Thyroid gland (tissue), 4 donors: ENCODE results near the gene NCAPD3. TPM values are rescaled to one million over a fixed set of nuclear protein-coding genes. Genes with fewer than 3 reads are reported as not detected.
"Not testable (repeated sequence)": the region's sequence is repeated elsewhere in the genome, so short reads cannot be mapped to it uniquely, and the experiment has no call there.

ENCODE experiments used
- DNase-seq, 2 donors: peaks; one replicate each; pipeline ENCODE4 v3.0.0-alpha.2; 2019
- H3K27ac ChIP-seq, 3 donors: fragments of 200-600 bp; sonication (generic); 1 replicate in 2 of 3; 2 replicates in 1 of 3; pipeline ENCODE4 v1.5.1; 2016 to 2019; ENCODE audit warnings: mild to moderate bottlenecking in 1 of 3, moderate library complexity in 1 of 3
- H3K27me3 ChIP-seq: fragments of 200-600 bp; sonication (generic); one replicate; pipeline ENCODE4 v1.5.1; 2019
- H3K36me3 ChIP-seq, 2 donors: fragments of 200-600 bp; sonication (generic); one replicate each; pipeline ENCODE4 v1.5.1; 2016 to 2019
- H3K4me1 ChIP-seq, 2 donors: fragments of 200-600 bp; sonication (generic); one replicate each; pipeline ENCODE4 v1.5.1; 2017 to 2019
- H3K4me3 ChIP-seq, 3 donors: fragments of 200-600 bp; sonication (generic); replicated peaks in 1 of 3; 1 replicate in 2 of 3; 2 replicates in 1 of 3; pipeline ENCODE4 v1.5.1; 2016; ENCODE audit warnings: mild to moderate bottlenecking in 1 of 3
- H3K9me3 ChIP-seq: fragments of 200-600 bp; sonication (generic); one replicate; pipeline ENCODE4 v1.5.1; 2017
- CTCF ChIP-seq, 6 experiments: fragments of 200-600 bp in 3 of 6; fragments of 450-650 bp in 3 of 6; sonication (generic) in 3 of 6; IDR thresholded peaks; one replicate each; pipeline ENCODE4 v1.5.1; 2016 to 2019; ENCODE audit warnings: antibody characterized with exemption in 6 of 6, mild to moderate bottlenecking in 2 of 6, inconsistent platforms in 1 of 6, moderate library complexity in 1 of 6
- POLR2A ChIP-seq, 2 donors: fragments of 450-650 bp; IDR thresholded peaks; one replicate each; pipeline ENCODE4 v1.6.1; 2017; ENCODE audit warnings: antibody characterized with exemption in 2 of 2, mild to moderate bottlenecking in 2 of 2, moderate library complexity in 1 of 2
- WGBS, 2 donors: methylation state at CpG; one replicate each; pipeline ENCODE4 v1.1.5; 2017; 5-methylcytosine and 5-hydroxymethylcytosine counted together
- intact Hi-C: fragments of 100-400 bp; cut with DNase I; formaldehyde crosslinking; loops from one replicate; pipeline ENCODE4 v1.15.1; 2023
- total RNA-seq, 4 donors: library from RNA; depleted of rRNA; stranded (reverse); fragments of >200 nt; gene quantifications; one replicate each; pipeline ENCODE4 v1.2.3, GENCODE V29; 2016

Gene NCAPD3
- total RNA-seq, 4 donors from 2014 or later = 17.5 to 31.4 (median 21.9) TPM

GRCh38 chr11:134260503-134260902 is 36.7 kb upstream of the NCAPD3 start:
- peaks cover 0 to 35% of the 10 kb centered on the region in 2 donors for H3K4me1 ChIP-seq
- TF ChIP-seq POLR2A (IDR thresholded peaks at IDR 0.05) (no peak), CTCF (IDR thresholded peaks at IDR 0.05) (no peak)
- no peaks in the 10 kb centered on the region for H3K9me3 ChIP-seq
- no peak overlapping the region for H3K4me3 ChIP-seq
- H3K27ac ChIP-seq = no peak overlapping the region
- peaks cover 40 to 48% of the 10 kb centered on the region in 2 donors for H3K36me3 ChIP-seq
- intact Hi-C loops = no loop called here
- no peaks in the 10 kb centered on the region for H3K27me3 ChIP-seq
- no peak for DNase-seq

GRCh38 chr11:134258577-134258976 is 34.8 kb upstream of the NCAPD3 start:
- intact Hi-C loops = no loop called here
- WGBS, 2 donors = 41 to 74% methylated on average over 4 of the region's 4 CpGs
- H3K36me3 ChIP-seq = peaks cover 39 to 47% of the 10 kb centered on the region in 2 donors
- H3K27ac ChIP-seq = peak overlapping the region in 2 of 3 donors; percentile 46 to 87
- H3K4me3 ChIP-seq = no peak overlapping the region
- DNase-seq = peak; percentile 51 to 84
- TF ChIP-seq POLR2A (IDR thresholded peaks at IDR 0.05) = peak in 1 of 2 donors; percentile 32
- TF ChIP-seq CTCF (IDR thresholded peaks at IDR 0.05) = no peak
- no peaks in the 10 kb centered on the region for H3K27me3 ChIP-seq
- peaks cover 4 to 42% of the 10 kb centered on the region in 2 donors for H3K4me1 ChIP-seq
- no peaks in the 10 kb centered on the region for H3K9me3 ChIP-seq

GRCh38 chr11:134257101-134257500 is 33.3 kb upstream of the NCAPD3 start:
- H3K27me3 ChIP-seq = no peaks in the 10 kb centered on the region
- H3K27ac ChIP-seq = peak overlapping the region in 1 of 3 donors; percentile 87
- 49 to 65% methylated on average over 11 of the region's 11 CpGs for WGBS, 2 donors
- peaks cover 26 to 36% of the 10 kb centered on the region in 2 donors for H3K36me3 ChIP-seq
- intact Hi-C loops = no loop called here
- no peak overlapping the region for H3K4me3 ChIP-seq
- no peaks in the 10 kb centered on the region for H3K9me3 ChIP-seq
- peak; percentile 56 to 80 for DNase-seq
- TF ChIP-seq POLR2A (IDR thresholded peaks at IDR 0.05) (no peak), CTCF (IDR thresholded peaks at IDR 0.05) (no peak)
- peaks cover 8 to 46% of the 10 kb centered on the region in 2 donors for H3K4me1 ChIP-seq

GRCh38 chr11:134255184-134255561 is 31.4 kb upstream of the NCAPD3 start:
- intact Hi-C loops, H3K27ac ChIP-seq, DNase-seq, H3K27me3 ChIP-seq, H3K4me3 ChIP-seq, H3K9me3 ChIP-seq: not testable (repeated sequence)
- Histone ChIP-seq H3K4me1 (peaks cover 12 to 49% of the 10 kb centered on the region in 2 donors), H3K36me3 (peaks cover 11 to 22% of the 10 kb centered on the region in 2 donors)
- 97 to 98% methylated on average over 5 of the region's 5 CpGs for WGBS, 2 donors

GRCh38 chr11:134254433-134255183 is 30.8 kb upstream of the NCAPD3 start:
- Histone ChIP-seq H3K36me3 (peaks cover 10 to 20% of the 10 kb centered on the region in 2 donors), H3K9me3 (no peaks in the 10 kb centered on the region), H3K4me1 (peaks cover 12 to 46% of the 10 kb centered on the region in 2 donors), H3K27ac (peak overlapping the region in 1 of 3 donors; percentile 73), H3K27me3 (no peaks in the 10 kb centered on the region), H3K4me3 (peak overlapping the region in 1 of 3 donors; percentile 96)
- DNase-seq = no peak
- no peak for TF ChIP-seq POLR2A (IDR thresholded peaks at IDR 0.05)
- TF ChIP-seq CTCF (IDR thresholded peaks at IDR 0.05) = no peak
- WGBS, 2 donors = 56 to 64% methylated on average over 3 of the region's 3 CpGs
- intact Hi-C loops = loop anchor here (5.0 kb wide), 1 partner anchor 78 kb away; the partner anchor contains the start of gene GLB1L2
